HG03039 (cell line): Measurements from ENCODE around the gene ZNF683.

Source experiments
- ATAC-seq: cut with Tn5 transposase; IDR thresholded peaks from one replicate; pipeline ENCODE4 v1.9.1; 2021; ENCODE audit warnings: mild to moderate bottlenecking, moderate library complexity; ENCODE audit not compliant: unreplicated experiment

Gene ZNF683

GRCh38 chr1:26359981-26360806 is 12.4 kb downstream of the ZNF683 start:
- no peak for ATAC-seq

GRCh38 chr1:26358411-26359384 is 13.9 kb downstream of the ZNF683 start:
- no peak for ATAC-seq

- ATAC-seq, result no peak
Observed at GRCh38 chr1:26357121-26357602, 15.4 kb downstream of the ZNF683 start.

- ATAC-seq, result no peak
Observed at GRCh38 chr1:26356106-26356505, 16.4 kb downstream of the ZNF683 start.

GRCh38 chr1:26354972-26355371 is 17.6 kb downstream of the ZNF683 start:
- ATAC-seq, result no peak

GRCh38 chr1:26353976-26354820 is 18.4 kb downstream of the ZNF683 start, which contains the start of gene CRYBG2:
CRYBG2 (minus strand) TSS chr1:26354130; CDS start chr1:26346657, 7,473 bp downstream.
- ATAC-seq, result no peak

- no peak for ATAC-seq
Observed at GRCh38 chr1:26353210-26353859, 19.2 kb downstream of the ZNF683 start.

GRCh38 chr1:26352338-26352679 is 20.2 kb downstream of the ZNF683 start:
- ATAC-seq, result no peak

GRCh38 chr1:26351590-26352337 is 20.8 kb downstream of the ZNF683 start:
- ATAC-seq, result no peak

GRCh38 chr1:26350701-26351589 is 21.6 kb downstream of the ZNF683 start:
- ATAC-seq, result no peak

- ATAC-seq, result no peak
Observed at GRCh38 chr1:26350343-26350700, 22.2 kb downstream of the ZNF683 start.

GRCh38 chr1:26349877-26350244 is 22.7 kb downstream of the ZNF683 start:
- no peak for ATAC-seq

GRCh38 chr1:26349188-26349876 is 23.2 kb downstream of the ZNF683 start:
- ATAC-seq, result no peak

- no peak for ATAC-seq
Observed at GRCh38 chr1:26346274-26347033, 26.1 kb downstream of the ZNF683 start.

- no peak for ATAC-seq
Observed at GRCh38 chr1:26345718-26346117, 26.8 kb downstream of the ZNF683 start.

- ATAC-seq, result no peak
Observed at GRCh38 chr1:26344147-26344920, 28.2 kb downstream of the ZNF683 start.
